D721Med (cell line): Measurements from ENCODE around the gene KIAA0753.
"Not testable (repeated sequence)": the region's sequence is repeated elsewhere in the genome, so short reads cannot be mapped to it uniquely, and the experiment has no call there.

Experiments used
- DNase-seq: peaks from one replicate; pipeline ENCODE4 v3.0.0; 2011; ENCODE audit warnings: low spot score; ENCODE audit not compliant: insufficient read length
- FAIRE-seq: peaks from 2 replicates; lab custom pipeline; 2011; peaks lifted over from hg19 to GRCh38; lab: Jason Lieb, UNC
- TF ChIP-seq, protein P1 (sequence below): IDR thresholded peaks from 2 replicates; pipeline ENCODE4 v1.5.1; 2012; ENCODE audit warnings: mild to moderate bottlenecking, control low read depth; ENCODE audit not compliant: insufficient read depth; ENCODE audit errors: missing control alignments

KIAA0753 gene

DNA sequence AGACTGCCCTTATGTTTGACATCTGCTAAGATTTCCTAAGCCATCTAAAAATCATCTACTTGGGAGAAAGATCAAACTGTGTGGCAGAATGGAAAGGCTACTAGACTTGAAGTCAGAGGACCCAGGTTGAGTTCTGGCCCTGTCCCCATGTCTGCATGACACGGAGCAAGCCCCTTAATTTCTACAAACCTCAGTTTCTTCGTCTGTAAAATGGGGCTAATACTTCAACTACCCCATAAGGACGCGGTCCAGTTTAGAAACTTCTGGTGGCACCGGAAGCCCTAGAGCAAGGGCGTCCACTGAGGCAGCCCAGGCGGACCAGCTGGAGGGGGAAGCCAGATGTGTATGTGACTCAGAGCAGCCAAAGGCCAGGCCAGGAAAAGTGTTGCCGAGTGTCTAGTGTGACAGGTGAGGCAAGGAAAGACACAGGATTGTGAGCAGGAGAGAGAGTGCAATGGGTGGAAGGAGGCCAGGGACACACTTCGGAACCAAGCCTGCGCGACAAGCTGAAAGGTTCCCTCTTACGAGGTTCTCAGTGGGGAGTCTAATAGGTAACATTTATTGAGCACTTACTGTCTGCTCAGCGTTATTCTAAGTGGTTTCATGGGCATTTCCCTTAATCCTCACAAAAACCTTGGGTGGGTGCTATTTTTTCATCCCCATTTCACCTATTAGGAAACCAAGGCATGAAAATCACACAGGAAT is 66.4 kb downstream of the KIAA0753 start:
- FAIRE-seq (no peak), DNase-seq (no peak)
- TF ChIP-seq, protein P1, sequence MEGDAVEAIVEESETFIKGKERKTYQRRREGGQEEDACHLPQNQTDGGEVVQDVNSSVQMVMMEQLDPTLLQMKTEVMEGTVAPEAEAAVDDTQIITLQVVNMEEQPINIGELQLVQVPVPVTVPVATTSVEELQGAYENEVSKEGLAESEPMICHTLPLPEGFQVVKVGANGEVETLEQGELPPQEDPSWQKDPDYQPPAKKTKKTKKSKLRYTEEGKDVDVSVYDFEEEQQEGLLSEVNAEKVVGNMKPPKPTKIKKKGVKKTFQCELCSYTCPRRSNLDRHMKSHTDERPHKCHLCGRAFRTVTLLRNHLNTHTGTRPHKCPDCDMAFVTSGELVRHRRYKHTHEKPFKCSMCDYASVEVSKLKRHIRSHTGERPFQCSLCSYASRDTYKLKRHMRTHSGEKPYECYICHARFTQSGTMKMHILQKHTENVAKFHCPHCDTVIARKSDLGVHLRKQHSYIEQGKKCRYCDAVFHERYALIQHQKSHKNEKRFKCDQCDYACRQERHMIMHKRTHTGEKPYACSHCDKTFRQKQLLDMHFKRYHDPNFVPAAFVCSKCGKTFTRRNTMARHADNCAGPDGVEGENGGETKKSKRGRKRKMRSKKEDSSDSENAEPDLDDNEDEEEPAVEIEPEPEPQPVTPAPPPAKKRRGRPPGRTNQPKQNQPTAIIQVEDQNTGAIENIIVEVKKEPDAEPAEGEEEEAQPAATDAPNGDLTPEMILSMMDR, result no peak

DNA sequence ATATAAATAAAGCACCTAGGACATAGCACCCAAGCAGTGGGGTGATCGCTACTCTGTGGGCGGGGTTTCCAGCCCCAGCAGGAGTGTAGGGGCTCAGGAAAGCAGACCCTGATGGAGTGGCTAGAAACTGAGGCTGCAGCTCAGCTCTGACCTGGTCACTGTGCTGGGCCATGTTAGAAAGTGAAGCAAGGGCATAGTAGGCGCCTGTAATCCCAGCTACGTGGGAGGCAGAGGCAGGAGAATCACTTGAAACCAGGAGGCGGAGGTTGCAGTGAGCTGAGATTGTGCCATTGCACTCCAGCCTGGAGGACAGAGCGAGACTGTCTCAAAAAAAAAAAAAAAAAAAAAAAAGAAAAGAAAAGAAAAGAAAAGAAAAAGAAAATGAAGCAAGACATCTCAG is 67.0 kb downstream of the KIAA0753 start:
- not testable (repeated sequence) for DNase-seq, FAIRE-seq

DNA sequence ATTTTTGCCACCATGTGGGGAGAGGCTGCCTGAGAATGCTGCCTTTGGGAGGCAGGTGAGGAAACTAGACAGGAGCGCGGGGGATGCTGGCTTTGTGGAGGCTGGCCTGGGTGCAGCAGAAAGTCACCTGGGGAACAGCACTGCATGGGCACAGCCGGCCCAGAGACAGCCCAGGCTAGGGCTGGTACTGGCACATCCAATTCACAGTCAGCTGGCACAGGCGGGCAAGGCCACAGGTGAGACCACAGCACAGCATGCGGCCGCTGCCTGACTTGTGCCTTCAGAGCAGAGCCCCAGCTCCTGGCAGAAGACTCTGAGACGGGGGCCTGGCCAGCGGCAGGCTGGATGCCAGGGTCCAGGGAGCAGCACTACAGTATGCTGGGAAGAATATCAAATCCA is 67.5 kb downstream of the KIAA0753 start:
- DNase-seq, result no peak
- no peak for FAIRE-seq
- TF ChIP-seq, protein P1, result no peak

DNA sequence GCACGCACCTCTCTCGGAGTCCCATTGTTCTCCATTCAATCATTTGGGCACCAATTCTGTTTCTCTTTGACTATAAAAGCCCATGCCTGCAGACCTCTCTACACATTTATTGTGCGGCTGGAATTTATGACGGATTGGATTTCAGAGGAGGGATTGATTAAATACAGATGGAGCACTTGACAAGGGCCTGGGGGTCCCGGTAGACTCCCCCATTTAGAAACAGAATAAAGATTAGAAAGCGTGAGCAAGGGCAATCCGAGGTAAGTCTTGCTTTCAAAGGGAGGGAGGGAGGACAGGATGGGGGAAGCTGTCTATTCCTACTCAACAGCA is 69.1 kb downstream of the KIAA0753 start:
- TF ChIP-seq, protein P1, result no peak
- FAIRE-seq (no peak), DNase-seq (no peak)

DNA sequence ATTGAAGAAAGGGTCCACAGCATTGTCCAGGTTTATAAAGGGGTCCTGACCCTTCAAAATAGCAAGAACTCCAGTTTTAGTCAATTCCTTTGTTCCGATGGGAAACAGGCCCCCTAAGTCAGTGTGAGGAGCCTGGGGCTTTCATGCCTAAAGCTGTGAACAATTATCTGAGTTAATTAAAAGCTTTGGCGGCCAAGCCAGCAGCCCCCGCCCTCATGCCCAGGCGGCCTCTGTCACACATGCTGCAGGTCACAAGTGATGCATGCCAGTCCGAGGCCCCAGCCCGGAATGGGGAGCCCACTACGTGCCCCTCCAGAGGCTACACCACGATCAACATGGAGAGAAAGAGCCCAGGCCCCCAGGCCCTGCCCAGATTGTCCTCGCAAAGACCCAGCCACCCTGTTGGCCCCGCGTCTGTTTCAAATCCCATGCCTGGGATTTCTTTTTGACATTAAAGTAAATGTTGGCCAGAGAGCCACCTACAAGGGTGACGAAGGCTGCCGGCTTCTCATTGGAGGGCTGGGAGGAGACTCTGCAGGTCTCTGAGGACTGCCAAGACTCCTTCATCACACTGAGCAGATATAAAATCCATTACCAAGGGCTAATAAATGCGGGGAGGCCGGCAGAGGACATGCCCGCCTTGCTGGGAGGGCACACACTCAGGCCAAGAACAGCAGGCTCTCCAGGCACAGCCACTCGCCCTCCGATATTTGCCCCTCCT is 69.6 kb downstream of the KIAA0753 start:
- TF ChIP-seq, protein P1, result no peak
- FAIRE-seq, result no peak
- no peak for DNase-seq

DNA sequence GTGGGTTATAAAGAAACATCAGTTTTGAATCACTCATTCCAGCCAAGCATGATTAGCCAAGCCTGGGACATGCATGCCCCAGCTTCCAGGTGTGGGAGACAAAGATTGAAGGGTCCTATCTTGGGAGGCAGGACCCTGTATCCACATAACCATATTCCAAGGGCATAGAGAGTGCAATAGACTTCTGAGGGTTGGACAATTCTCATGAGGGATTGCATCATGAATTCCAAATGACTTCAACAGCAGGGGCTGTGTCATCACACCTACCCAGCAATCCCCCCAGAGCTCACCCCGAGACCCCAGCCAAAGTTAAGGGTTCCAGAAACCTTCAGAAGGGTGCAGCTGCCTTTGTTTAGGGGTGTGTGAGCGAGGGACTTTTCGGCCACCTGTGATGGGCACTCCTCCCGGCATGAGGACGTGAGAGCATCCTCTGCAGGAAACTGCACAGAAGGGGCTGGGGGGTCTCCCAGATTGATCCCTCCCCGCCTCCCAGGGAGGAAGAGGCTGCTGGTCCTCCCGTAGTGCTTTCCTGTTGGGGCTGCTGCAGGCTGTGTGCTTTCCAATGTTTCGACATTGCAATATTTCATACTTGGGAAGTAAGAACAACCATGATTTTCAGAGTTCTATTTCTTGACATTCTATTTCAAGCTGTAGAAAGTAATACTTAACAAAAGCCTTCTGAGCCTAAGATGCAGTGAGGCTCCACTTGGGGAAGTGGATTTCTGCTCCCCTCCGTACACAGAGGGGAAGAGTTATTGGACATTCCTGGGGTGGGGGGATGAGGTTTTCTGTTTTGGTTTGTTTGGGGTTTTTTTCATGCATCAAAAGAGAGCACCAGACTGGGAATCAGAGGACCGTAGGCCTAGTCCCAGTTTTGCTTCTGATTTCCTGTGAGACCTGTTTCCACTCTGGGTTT is 70.9 kb downstream of the KIAA0753 start:
- TF ChIP-seq, protein P1, result no peak
- FAIRE-seq (no peak), DNase-seq (no peak)

DNA sequence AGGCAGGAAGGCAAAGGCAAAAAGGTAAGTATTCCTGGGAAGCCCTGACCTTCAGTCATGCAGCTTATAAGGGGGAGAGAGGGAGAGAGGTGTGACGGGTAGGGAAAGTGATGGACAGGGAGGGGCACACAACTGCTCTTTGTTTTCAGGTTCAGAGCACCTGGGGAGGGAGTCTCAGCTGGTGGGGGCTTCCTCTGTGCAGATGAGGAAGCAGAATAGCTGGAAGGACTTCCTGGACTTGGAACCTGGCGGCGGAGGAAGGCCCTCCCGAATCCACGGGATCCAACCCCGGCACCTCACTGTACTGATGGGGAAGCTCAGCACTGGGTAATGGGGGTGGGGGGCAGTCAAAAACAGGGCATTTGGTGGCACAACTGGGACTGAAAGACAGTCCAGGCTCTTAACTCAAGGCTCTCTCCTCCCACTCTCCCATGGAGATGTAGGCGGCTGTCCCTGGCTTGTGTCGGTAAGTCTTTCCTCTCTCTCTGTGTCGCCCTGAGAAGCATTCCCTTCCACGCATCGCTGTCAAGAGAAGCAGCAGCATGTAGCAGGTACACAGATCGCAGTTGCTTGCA is 72.2 kb downstream of the KIAA0753 start:
- TF ChIP-seq, protein P1, result no peak
- no peak for DNase-seq
- no peak for FAIRE-seq
